ENCODE measurements around the gene TMEM164.

DNA sequence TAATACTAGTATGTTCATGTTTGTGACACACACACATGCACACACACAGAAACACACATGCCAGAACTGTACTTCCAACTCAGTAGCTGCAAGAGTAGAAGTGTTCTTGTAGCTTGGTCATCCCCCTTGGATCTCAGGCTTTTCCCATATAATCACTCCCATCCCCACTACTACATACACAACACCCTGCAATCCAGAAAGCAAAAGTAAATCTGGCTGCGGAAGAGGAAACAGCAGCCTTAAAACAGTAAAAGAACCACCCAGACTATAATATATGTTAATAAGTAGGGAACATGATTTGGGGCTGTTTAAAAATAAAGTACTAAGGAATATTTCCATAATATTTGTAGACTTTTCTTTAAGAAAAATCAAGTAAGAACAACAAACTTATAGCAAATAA is 211.8 kb downstream of the TMEM164 start:
- TF ChIP-seq POLR2A (IDR thresholded peaks at IDR 0.05; ENCODE audit: low read depth, low read length), result no peak
- no peak for TF ChIP-seq POLR2AphosphoS5 (IDR thresholded peaks at IDR 0.05; ENCODE audit: low read depth, low read length)
- TF ChIP-seq TAF1 (IDR thresholded peaks at IDR 0.05; ENCODE audit: borderline replicate concordance, low read depth, low read length), result no peak

Measured in GM12892 (cell line).